Peyer's patch (tissue), 4 donors: ENCODE results near the gene GNAL. TPM values are rescaled to one million over a fixed set of nuclear protein-coding genes. Genes with fewer than 3 reads are reported as not detected.

ENCODE experiments used
- DNase-seq, 3 donors: peaks; one replicate each; pipeline ENCODE4 v3.0.0-alpha.2; 2017 to 2019
- H3K27ac ChIP-seq, 4 donors: fragments of 200-600 bp; sonication (generic); one replicate each; pipeline ENCODE4 v1.5.1; 2016 to 2019
- H3K27me3 ChIP-seq, 2 donors: fragments of 200-600 bp; sonication (generic); one replicate each; pipeline ENCODE4 v1.5.1; 2019
- H3K36me3 ChIP-seq, 3 donors: fragments of 200-600 bp; sonication (generic); one replicate each; pipeline ENCODE4 v1.5.1; 2016 to 2019
- H3K4me1 ChIP-seq, 4 donors: fragments of 200-600 bp; sonication (generic); one replicate each; pipeline ENCODE4 v1.5.1; 2016 to 2019
- H3K4me3 ChIP-seq, 4 donors: fragments of 200-600 bp; sonication (generic); 1 replicate in 3 of 4; 2 replicates in 1 of 4; pipeline ENCODE4 v1.5.1; 2016 to 2019; ENCODE audit warnings: mild to moderate bottlenecking in 1 of 4
- H3K9me3 ChIP-seq, 4 donors: fragments of 200-600 bp; sonication (generic); one replicate each; pipeline ENCODE4 v1.5.1; 2016 to 2019; ENCODE audit warnings: mild to moderate bottlenecking in 1 of 4
- CTCF ChIP-seq, 6 experiments: fragments of 450-650 bp in 4 of 6; fragments of 200-600 bp in 2 of 6; sonication (generic) in 1 of 6; IDR thresholded peaks; one replicate each; pipeline ENCODE4 v1.5.1; 2017 to 2019; ENCODE audit warnings: antibody characterized with exemption in 6 of 6, mild to moderate bottlenecking in 3 of 6, moderate library complexity in 1 of 6
- POLR2A ChIP-seq, 2 donors: fragments of 450-650 bp; IDR thresholded peaks; one replicate each; pipeline ENCODE4 v1.5.1; 2017; ENCODE audit warnings: antibody characterized with exemption in 2 of 2, mild to moderate bottlenecking in 2 of 2, moderate library complexity in 2 of 2
- total RNA-seq, 4 donors: library from RNA; depleted of rRNA; stranded (reverse); fragments of >200 nt; gene quantifications; one replicate each; pipeline ENCODE4 v1.1.0, GENCODE V29; 2016

Gene GNAL
- total RNA-seq, 4 donors from 2014 or later = 2.5 to 7.4 (median 3.6) TPM

GRCh38 chr18:11882636-11883035 is 193.6 kb downstream of the GNAL start:
- TF ChIP-seq POLR2A (IDR thresholded peaks at IDR 0.05) (no peak), CTCF (IDR thresholded peaks at IDR 0.05) (no peak)
- Histone ChIP-seq H3K27ac (peak overlapping the region in 1 of 4 donors; percentile 10), H3K4me3 (no peak overlapping the region), H3K9me3 (no peaks in the 10 kb centered on the region), H3K27me3 (no peaks in the 10 kb centered on the region), H3K36me3 (peaks cover 0 to 41% (median 0%) of the 10 kb centered on the region in 3 donors), H3K4me1 (peaks cover 0 to 15% (median 1%) of the 10 kb centered on the region in 4 donors)
- DNase-seq = no peak

- H3K27ac ChIP-seq = peak overlapping the region in 1 of 4 donors; percentile 46
These were observed 194.1 kb downstream of the GNAL start for GRCh38 chr18:11883153-11883552.

GRCh38 chr18:11884396-11885030 is 195.4 kb downstream of the GNAL start:
- TF ChIP-seq POLR2A (IDR thresholded peaks at IDR 0.05) (no peak), CTCF (IDR thresholded peaks at IDR 0.05) (no peak)
- peak in 1 of 3 donors; percentile 19 for DNase-seq
- Histone ChIP-seq H3K9me3 (no peaks in the 10 kb centered on the region), H3K27me3 (no peaks in the 10 kb centered on the region), H3K27ac (no peak overlapping the region), H3K4me3 (no peak overlapping the region), H3K36me3 (peaks cover 0 to 57% (median 0%) of the 10 kb centered on the region in 3 donors), H3K4me1 (peaks cover 0 to 20% (median 1%) of the 10 kb centered on the region in 4 donors)

More at GRCh38 chr18:11883153-11883552, 194.1 kb downstream of the GNAL start:
- DNase-seq = peak in 1 of 3 donors; percentile 42
- H3K4me1 ChIP-seq = peaks cover 0 to 20% (median 1%) of the 10 kb centered on the region in 4 donors
- no peak overlapping the region for H3K4me3 ChIP-seq
- no peaks in the 10 kb centered on the region for H3K9me3 ChIP-seq
- TF ChIP-seq CTCF (IDR thresholded peaks at IDR 0.05) = no peak
- TF ChIP-seq POLR2A (IDR thresholded peaks at IDR 0.05) = no peak
- H3K36me3 ChIP-seq = peaks cover 0 to 45% (median 0%) of the 10 kb centered on the region in 3 donors
- H3K27me3 ChIP-seq = no peaks in the 10 kb centered on the region

GRCh38 chr18:11885278-11885947 is 196.3 kb downstream of the GNAL start:
- H3K27ac ChIP-seq = peak overlapping the region in 1 of 4 donors; percentile 22

GRCh38 chr18:11886577-11887110 is 197.6 kb downstream of the GNAL start:
- Histone ChIP-seq H3K4me1 (peaks cover 0 to 20% (median 1%) of the 10 kb centered on the region in 4 donors), H3K27me3 (no peaks in the 10 kb centered on the region), H3K36me3 (peaks cover 0 to 73% (median 0%) of the 10 kb centered on the region in 3 donors), H3K9me3 (no peaks in the 10 kb centered on the region), H3K4me3 (no peak overlapping the region), H3K27ac (peak overlapping the region in 1 of 4 donors; percentile 59)
- TF ChIP-seq POLR2A (IDR thresholded peaks at IDR 0.05) (no peak), CTCF (IDR thresholded peaks at IDR 0.05) (no peak)
- peak in 1 of 3 donors; percentile 30 for DNase-seq

More at GRCh38 chr18:11885278-11885947, 196.3 kb downstream of the GNAL start:
- TF ChIP-seq CTCF (IDR thresholded peaks at IDR 0.05) = no peak
- DNase-seq = peak in 1 of 3 donors; percentile 77
- Histone ChIP-seq H3K4me1 (peaks cover 0 to 20% (median 1%) of the 10 kb centered on the region in 4 donors), H3K4me3 (no peak overlapping the region), H3K27me3 (no peaks in the 10 kb centered on the region), H3K9me3 (no peaks in the 10 kb centered on the region), H3K36me3 (peaks cover 0 to 66% (median 0%) of the 10 kb centered on the region in 3 donors)
